ENCODE data around the gene OTUD3. TPM values are rescaled to one million over a fixed set of nuclear protein-coding genes. Genes with fewer than 3 reads are reported as not detected.

The OTUD3 gene
- total and polyA plus RNA-seq, 9 of the 15 experiments (the other 6 are each of a cell fraction or from before 2014, with no cell fraction given), result 2.0 to 16.6 (median 11.0) TPM

DNA sequence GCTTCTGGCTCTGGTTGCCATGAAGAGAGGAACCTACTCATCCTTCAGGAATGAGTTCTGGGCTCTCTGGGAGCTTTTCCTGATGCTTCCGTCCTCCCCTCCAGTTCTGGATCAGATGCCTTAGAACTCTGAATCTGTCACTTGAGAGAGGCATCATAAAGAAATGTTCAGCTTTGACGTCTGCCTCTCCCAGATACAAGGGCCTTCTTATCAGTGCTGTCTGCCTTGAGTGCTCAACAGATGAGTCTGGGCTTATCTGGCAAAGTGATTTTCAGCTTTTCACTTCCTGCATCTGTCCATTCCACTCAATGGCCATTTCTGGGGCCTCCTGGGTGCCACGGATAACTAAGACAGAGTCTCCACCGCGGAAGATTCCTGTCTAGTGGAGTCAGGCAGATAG lies 12.3 kb upstream of the OTUD3 start (continued):
- TF ChIP-seq TSHZ1 (CRISPR knock-in tag; IDR thresholded peaks at IDR 0.05), result no peak
- TF ChIP-seq, protein P1, sequence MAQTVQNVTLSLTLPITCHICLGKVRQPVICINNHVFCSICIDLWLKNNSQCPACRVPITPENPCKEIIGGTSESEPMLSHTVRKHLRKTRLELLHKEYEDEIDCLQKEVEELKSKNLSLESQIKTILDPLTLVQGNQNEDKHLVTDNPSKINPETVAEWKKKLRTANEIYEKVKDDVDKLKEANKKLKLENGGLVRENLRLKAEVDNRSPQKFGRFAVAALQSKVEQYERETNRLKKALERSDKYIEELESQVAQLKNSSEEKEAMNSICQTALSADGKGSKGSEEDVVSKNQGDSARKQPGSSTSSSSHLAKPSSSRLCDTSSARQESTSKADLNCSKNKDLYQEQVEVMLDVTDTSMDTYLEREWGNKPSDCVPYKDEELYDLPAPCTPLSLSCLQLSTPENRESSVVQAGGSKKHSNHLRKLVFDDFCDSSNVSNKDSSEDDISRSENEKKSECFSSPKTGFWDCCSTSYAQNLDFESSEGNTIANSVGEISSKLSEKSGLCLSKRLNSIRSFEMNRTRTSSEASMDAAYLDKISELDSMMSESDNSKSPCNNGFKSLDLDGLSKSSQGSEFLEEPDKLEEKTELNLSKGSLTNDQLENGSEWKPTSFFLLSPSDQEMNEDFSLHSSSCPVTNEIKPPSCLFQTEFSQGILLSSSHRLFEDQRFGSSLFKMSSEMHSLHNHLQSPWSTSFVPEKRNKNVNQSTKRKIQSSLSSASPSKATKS (CRISPR knock-in tag; IDR thresholded peaks at IDR 0.05), result 0 out of 2 replicates have a peak, but pooled peaks have one; percentile 31
- peak; percentile 84; the same call in 1 of the 2 replicates for TF ChIP-seq MTA3 (IDR thresholded peaks at IDR 0.05; ENCODE audit: borderline replicate concordance)
- TF ChIP-seq TSC22D4 (tag; IDR thresholded peaks at IDR 0.05), result no peak
- TF ChIP-seq KAT2B (IDR thresholded peaks at IDR 0.05; ENCODE audit: low read depth, low read length), result no peak
- TF ChIP-seq, protein P2, sequence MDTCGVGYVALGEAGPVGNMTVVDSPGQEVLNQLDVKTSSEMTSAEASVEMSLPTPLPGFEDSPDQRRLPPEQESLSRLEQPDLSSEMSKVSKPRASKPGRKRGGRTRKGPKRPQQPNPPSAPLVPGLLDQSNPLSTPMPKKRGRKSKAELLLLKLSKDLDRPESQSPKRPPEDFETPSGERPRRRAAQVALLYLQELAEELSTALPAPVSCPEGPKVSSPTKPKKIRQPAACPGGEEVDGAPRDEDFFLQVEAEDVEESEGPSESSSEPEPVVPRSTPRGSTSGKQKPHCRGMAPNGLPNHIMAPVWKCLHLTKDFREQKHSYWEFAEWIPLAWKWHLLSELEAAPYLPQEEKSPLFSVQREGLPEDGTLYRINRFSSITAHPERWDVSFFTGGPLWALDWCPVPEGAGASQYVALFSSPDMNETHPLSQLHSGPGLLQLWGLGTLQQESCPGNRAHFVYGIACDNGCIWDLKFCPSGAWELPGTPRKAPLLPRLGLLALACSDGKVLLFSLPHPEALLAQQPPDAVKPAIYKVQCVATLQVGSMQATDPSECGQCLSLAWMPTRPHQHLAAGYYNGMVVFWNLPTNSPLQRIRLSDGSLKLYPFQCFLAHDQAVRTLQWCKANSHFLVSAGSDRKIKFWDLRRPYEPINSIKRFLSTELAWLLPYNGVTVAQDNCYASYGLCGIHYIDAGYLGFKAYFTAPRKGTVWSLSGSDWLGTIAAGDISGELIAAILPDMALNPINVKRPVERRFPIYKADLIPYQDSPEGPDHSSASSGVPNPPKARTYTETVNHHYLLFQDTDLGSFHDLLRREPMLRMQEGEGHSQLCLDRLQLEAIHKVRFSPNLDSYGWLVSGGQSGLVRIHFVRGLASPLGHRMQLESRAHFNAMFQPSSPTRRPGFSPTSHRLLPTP (IDR thresholded peaks at IDR 0.05; ENCODE audit: borderline replicate concordance, extremely low read depth, insufficient read length), result no peak
- TF ChIP-seq ZNF76 (CRISPR knock-in tag; IDR thresholded peaks at IDR 0.05; ENCODE audit: borderline replicate concordance), result peak; percentile 72; the same call in 1 of the 2 replicates
- 0 out of 4 replicates have a peak, but pooled peaks of 1 of the 2 experiments have one; percentile 36 for TF ChIP-seq FOXK2 (conservative IDR thresholded peaks at IDR 0.05 in 1 of 2, IDR thresholded peaks at IDR 0.05 in 1 of 2; ENCODE audit: low read depth in 2 of 2)
- TF ChIP-seq PHB (CRISPR knock-in tag; IDR thresholded peaks at IDR 0.05), result no peak
- TF ChIP-seq ZNF780A (CRISPR knock-in tag; IDR thresholded peaks at IDR 0.05), result no peak
- TF ChIP-seq TARDBP (IDR thresholded peaks at IDR 0.05), result peak; percentile 96
- TF ChIP-seq CREBBP (IDR thresholded peaks at IDR 0.05; ENCODE audit: low read depth, low read length), result no peak
- TF ChIP-seq, protein P3, sequence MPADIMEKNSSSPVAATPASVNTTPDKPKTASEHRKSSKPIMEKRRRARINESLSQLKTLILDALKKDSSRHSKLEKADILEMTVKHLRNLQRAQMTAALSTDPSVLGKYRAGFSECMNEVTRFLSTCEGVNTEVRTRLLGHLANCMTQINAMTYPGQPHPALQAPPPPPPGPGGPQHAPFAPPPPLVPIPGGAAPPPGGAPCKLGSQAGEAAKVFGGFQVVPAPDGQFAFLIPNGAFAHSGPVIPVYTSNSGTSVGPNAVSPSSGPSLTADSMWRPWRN (IDR thresholded peaks at IDR 0.05; ENCODE audit: low read depth), result peak; percentile 92
- TF ChIP-seq, protein P4, sequence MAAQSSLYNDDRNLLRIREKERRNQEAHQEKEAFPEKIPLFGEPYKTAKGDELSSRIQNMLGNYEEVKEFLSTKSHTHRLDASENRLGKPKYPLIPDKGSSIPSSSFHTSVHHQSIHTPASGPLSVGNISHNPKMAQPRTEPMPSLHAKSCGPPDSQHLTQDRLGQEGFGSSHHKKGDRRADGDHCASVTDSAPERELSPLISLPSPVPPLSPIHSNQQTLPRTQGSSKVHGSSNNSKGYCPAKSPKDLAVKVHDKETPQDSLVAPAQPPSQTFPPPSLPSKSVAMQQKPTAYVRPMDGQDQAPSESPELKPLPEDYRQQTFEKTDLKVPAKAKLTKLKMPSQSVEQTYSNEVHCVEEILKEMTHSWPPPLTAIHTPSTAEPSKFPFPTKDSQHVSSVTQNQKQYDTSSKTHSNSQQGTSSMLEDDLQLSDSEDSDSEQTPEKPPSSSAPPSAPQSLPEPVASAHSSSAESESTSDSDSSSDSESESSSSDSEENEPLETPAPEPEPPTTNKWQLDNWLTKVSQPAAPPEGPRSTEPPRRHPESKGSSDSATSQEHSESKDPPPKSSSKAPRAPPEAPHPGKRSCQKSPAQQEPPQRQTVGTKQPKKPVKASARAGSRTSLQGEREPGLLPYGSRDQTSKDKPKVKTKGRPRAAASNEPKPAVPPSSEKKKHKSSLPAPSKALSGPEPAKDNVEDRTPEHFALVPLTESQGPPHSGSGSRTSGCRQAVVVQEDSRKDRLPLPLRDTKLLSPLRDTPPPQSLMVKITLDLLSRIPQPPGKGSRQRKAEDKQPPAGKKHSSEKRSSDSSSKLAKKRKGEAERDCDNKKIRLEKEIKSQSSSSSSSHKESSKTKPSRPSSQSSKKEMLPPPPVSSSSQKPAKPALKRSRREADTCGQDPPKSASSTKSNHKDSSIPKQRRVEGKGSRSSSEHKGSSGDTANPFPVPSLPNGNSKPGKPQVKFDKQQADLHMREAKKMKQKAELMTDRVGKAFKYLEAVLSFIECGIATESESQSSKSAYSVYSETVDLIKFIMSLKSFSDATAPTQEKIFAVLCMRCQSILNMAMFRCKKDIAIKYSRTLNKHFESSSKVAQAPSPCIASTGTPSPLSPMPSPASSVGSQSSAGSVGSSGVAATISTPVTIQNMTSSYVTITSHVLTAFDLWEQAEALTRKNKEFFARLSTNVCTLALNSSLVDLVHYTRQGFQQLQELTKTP (IDR thresholded peaks at IDR 0.05; ENCODE audit: low read depth in 1 of 2, partially characterized antibody in 2 of 2), result peak in 1 of 2 experiments; percentile 90
